BJ (cell line): ENCODE data around the gene PRR5L. TPM values are rescaled to one million over a fixed set of nuclear protein-coding genes. Genes with fewer than 3 reads are reported as not detected.

Source experiments
- CTCF ChIA-PET: fragments of 350-600 bp; formaldehyde crosslinking; extraction: SDS; loops from one replicate; lab custom pipeline; 2021; ENCODE audit warnings: antibody characterized with exemption, inconsistent platforms; lab: Yijun Ruan, JAX
- POLR2A ChIA-PET: fragments of 300-600 bp; sonication (Branson Sonifier 250); formaldehyde crosslinking; extraction: SDS; loops from one replicate; lab custom pipeline; 2021; ENCODE audit warnings: antibody characterized with exemption; lab: Charles Lee
- DNase-seq: peaks from one replicate; pipeline ENCODE4 v3.0.0-alpha.2; 2011; ENCODE audit warnings: low read depth
- H3K27me3 ChIP-seq: 2 replicates; pipeline ENCODE4 v1.6.0; 2011; ENCODE audit warnings: low read length; ENCODE audit not compliant: control insufficient read depth, insufficient read depth
- H3K36me3 ChIP-seq: 2 replicates; pipeline ENCODE4 v1.5.1; 2011; ENCODE audit warnings: low read length; ENCODE audit not compliant: control insufficient read depth, insufficient read depth
- H3K4me3 ChIP-seq: 2 replicates; pipeline ENCODE4 v1.5.1; 2011; ENCODE audit warnings: low read depth, mild to moderate bottlenecking, control low read depth, low read length
- CTCF ChIP-seq: IDR thresholded peaks from 2 replicates; pipeline ENCODE4 v1.5.1; 2011; ENCODE audit warnings: low read depth, mild to moderate bottlenecking, control low read depth, inconsistent platforms, low read length, moderate library complexity; ENCODE audit not compliant: insufficient read depth
- polyA plus RNA-seq: library from polyadenylated mRNA; depleted of rRNA; stranded (reverse); fragments of >200 nt; gene quantifications from 2 replicates; pipeline ENCODE4 v1.2.3, GENCODE V29; 2011

PRR5L gene
- polyA plus RNA-seq, 1 experiment, result 13.3 TPM

- TF ChIP-seq CTCF, result no peak
- Histone ChIP-seq H3K36me3 (no peaks in the 10 kb centered on the region), H3K27me3 (peaks cover 4% of the 10 kb centered on the region), H3K4me3 (no peak overlapping the region)
- POLR2A ChIA-PET, result no interaction called here
- CTCF ChIA-PET, result interaction anchor here (1.4 to 2.3 kb wide), 2 partner anchors 13 to 71 kb away, joined by 4 to 9 read pairs; no protein-coding TSS in a partner anchor
- DNase-seq, result no peak
Measured at GRCh38 chr11:36305047-36305446, 9.0 kb downstream of the PRR5L start.

- TF ChIP-seq CTCF, result no peak
- no peaks in the 10 kb centered on the region for H3K36me3 ChIP-seq
- peaks cover 4% of the 10 kb centered on the region for H3K27me3 ChIP-seq
- H3K4me3 ChIP-seq, result no peak overlapping the region
- no peak for DNase-seq
- POLR2A ChIA-PET, result interaction anchor here (0.6 kb wide), 1 partner anchor 149 kb away, joined by 3 read pairs; no protein-coding TSS in a partner anchor
- CTCF ChIA-PET, result no interaction called here
Measured at GRCh38 chr11:36306888-36307287, 10.8 kb downstream of the PRR5L start.

GRCh38 chr11:36308577-36308976 is 12.5 kb downstream of the PRR5L start:
- TF ChIP-seq CTCF, result no peak
- DNase-seq, result no peak
- H3K27me3 ChIP-seq, result peaks cover 4% of the 10 kb centered on the region
- H3K4me3 ChIP-seq, result no peak overlapping the region
- ChIA-PET CTCF (no interaction called here), POLR2A (no interaction called here)
- H3K36me3 ChIP-seq, result no peaks in the 10 kb centered on the region

GRCh38 chr11:36309779-36310178 is 13.7 kb downstream of the PRR5L start:
- no peak for TF ChIP-seq CTCF
- H3K36me3 ChIP-seq, result no peaks in the 10 kb centered on the region

GRCh38 chr11:36311926-36312595 is 16.0 kb downstream of the PRR5L start:
- Histone ChIP-seq H3K4me3 (no peak overlapping the region), H3K27me3 (peaks cover 20% of the 10 kb centered on the region), H3K36me3 (no peaks in the 10 kb centered on the region)
- ChIA-PET CTCF (interaction anchor here (0.7 to 2.8 kb wide), 2 partner anchors 12 to 20 kb away, joined by 4 to 7 read pairs; no protein-coding TSS in a partner anchor), POLR2A (no interaction called here)
- no peak for DNase-seq
- no peak for TF ChIP-seq CTCF

More at GRCh38 chr11:36309779-36310178, 13.7 kb downstream of the PRR5L start:
- ChIA-PET POLR2A (no interaction called here), CTCF (interaction anchor here (1.3 kb wide), 1 partner anchor 12 kb away, joined by 4 read pairs; no protein-coding TSS in a partner anchor)
- no peak for DNase-seq
- H3K4me3 ChIP-seq, result no peak overlapping the region
- H3K27me3 ChIP-seq, result peaks cover 13% of the 10 kb centered on the region
